SU-DHL-6 (cell line): ENCODE results near the gene LRRC63.

Experiments
- H2AFZ ChIP-seq: fragments of 200-600 bp; sonication (generic); 2 replicates; pipeline ENCODE4 v1.6.1; 2014; ENCODE audit warnings: low read depth, mild to moderate bottlenecking, moderate library complexity, mixed read lengths, antibody characterized with exemption, low read length; ENCODE audit not compliant: severe bottlenecking
- H3F3A ChIP-seq: fragments of 200-600 bp; shearing (Covaris generic); 2 replicates; pipeline ENCODE4 v1.6.0; 2016; ENCODE audit warnings: antibody characterized with exemption, mild to moderate bottlenecking; ENCODE audit not compliant: insufficient read depth
- H3K27ac ChIP-seq: fragments of 200-600 bp; sonication (generic); 2 replicates; pipeline ENCODE4 v1.5.1; 2016; ENCODE audit warnings: low read depth, mild to moderate bottlenecking, low read length, moderate library complexity, mixed read lengths
- H3K27me3 ChIP-seq: fragments of 200-600 bp; sonication (generic), shearing (Covaris generic); 2 replicates; pipeline ENCODE4 v1.6.0; 2014; ENCODE audit warnings: mild to moderate bottlenecking, low read length
- H3K36me3 ChIP-seq: fragments of 200-600 bp; sonication (generic); 2 replicates; pipeline ENCODE4 v1.6.1; 2014; ENCODE audit warnings: mild to moderate bottlenecking, low read length, mixed read lengths
- H3K4me2 ChIP-seq: fragments of 300-600, 200-600 bp; shearing (Covaris generic), sonication (generic); 2 replicates; pipeline ENCODE4 v1.6.0; 2014; ENCODE audit warnings: low read length, low read depth, mild to moderate bottlenecking; ENCODE audit not compliant: poor library complexity, severe bottlenecking
- H3K4me3 ChIP-seq: fragments of 200-600 bp; sonication (generic); 2 replicates; pipeline ENCODE4 v1.5.1; 2014; ENCODE audit warnings: antibody characterized with exemption, low read length, mild to moderate bottlenecking, mixed read lengths; ENCODE audit not compliant: insufficient read depth, poor library complexity, severe bottlenecking
- H3K79me2 ChIP-seq: fragments of 200-600 bp; sonication (generic); 2 replicates; pipeline ENCODE4 v1.6.1; 2014; ENCODE audit warnings: mild to moderate bottlenecking, low read length, moderate library complexity; ENCODE audit not compliant: insufficient read depth
- H3K9ac ChIP-seq: fragments of 200-600 bp; sonication (generic); 2 replicates; pipeline ENCODE4 v1.7.0; 2014; ENCODE audit warnings: mild to moderate bottlenecking, low read length
- H3K9me2 ChIP-seq: fragments of 200-600 bp; sonication (generic); replicated peaks from 2 replicates; pipeline ENCODE4 v1.6.1; 2014; ENCODE audit warnings: low read length; ENCODE audit not compliant: insufficient read depth
- H3K9me3 ChIP-seq: fragments of 200-600 bp; sonication (generic); 2 replicates; pipeline ENCODE4 v1.6.1; 2014; ENCODE audit warnings: low read length, mixed read lengths; ENCODE audit not compliant: insufficient read depth
- H4K20me1 ChIP-seq: fragments of 200-600 bp; sonication (generic); 2 replicates; pipeline ENCODE4 v1.6.1; 2014; ENCODE audit warnings: low read depth, mild to moderate bottlenecking, antibody characterized with exemption, low read length, moderate library complexity, mixed read lengths
- CTCF ChIP-seq: fragments of 200-600 bp; sonication (generic); IDR thresholded peaks from one replicate; pipeline ENCODE4 v1.5.1; 2017; ENCODE audit warnings: antibody characterized with exemption, mild to moderate bottlenecking, low read length, moderate library complexity; ENCODE audit not compliant: insufficient read depth, poor library complexity, severe bottlenecking
- EZH2phosphoT487 ChIP-seq: fragments of 200-600 bp; sonication (generic), shearing (Covaris generic); conservative IDR thresholded peaks from 2 replicates; pipeline ENCODE4 v1.6.1; 2018; ENCODE audit warnings: mild to moderate bottlenecking, antibody characterized with exemption, low read length, moderate library complexity, mixed read lengths

The LRRC63 gene

DNA sequence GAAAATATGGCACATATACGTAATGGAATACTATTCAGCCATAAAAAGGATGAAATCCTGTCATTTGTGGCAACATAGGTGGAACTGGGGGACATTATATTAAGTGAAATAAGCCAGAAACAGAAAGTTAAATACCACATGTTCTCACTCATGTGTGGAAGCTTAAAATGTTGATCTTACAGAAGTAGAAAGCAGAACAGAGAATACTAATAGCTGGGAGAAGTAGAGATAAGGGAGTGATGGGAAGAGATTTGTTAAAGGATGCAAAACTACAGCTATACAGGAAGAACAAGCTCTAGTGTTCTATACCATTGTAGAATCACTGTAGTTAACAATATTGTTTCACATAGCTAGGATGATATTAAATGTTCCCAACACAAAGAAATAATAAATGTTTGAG, 107.3 kb downstream of the LRRC63 start:
- TF ChIP-seq EZH2phosphoT487 (no peak), CTCF (no peak)

GRCh38 chr13:46320406-46320805, 108.7 kb downstream of the LRRC63 start:
- no peak for TF ChIP-seq CTCF
- TF ChIP-seq EZH2phosphoT487, result no peak
- no peaks in the 10 kb centered on the region for H3K79me2 ChIP-seq
- H3F3A ChIP-seq, result no peaks in the 10 kb centered on the region
- no peak overlapping the region for H3K4me2 ChIP-seq
- no peaks in the 10 kb centered on the region for H3K36me3 ChIP-seq
- H4K20me1 ChIP-seq, result no peaks in the 10 kb centered on the region
- H3K9me3 ChIP-seq, result no peaks in the 10 kb centered on the region
- H3K27me3 ChIP-seq, result no peaks in the 10 kb centered on the region
- no peak overlapping the region for H3K4me3 ChIP-seq
- no peaks in the 10 kb centered on the region for H3K9me2 ChIP-seq
- no peak overlapping the region for H3K9ac ChIP-seq
- H2AFZ ChIP-seq, result no peak overlapping the region
- H3K27ac ChIP-seq, result no peak overlapping the region

More for the DNA sequence above, 107.3 kb downstream of the LRRC63 start:
- no peaks in the 10 kb centered on the region for H3K27me3 ChIP-seq
- no peak overlapping the region for H3K9ac ChIP-seq
- H3K9me3 ChIP-seq, result no peaks in the 10 kb centered on the region
- no peak overlapping the region for H3K27ac ChIP-seq
- H3F3A ChIP-seq, result no peaks in the 10 kb centered on the region
- H3K36me3 ChIP-seq, result no peaks in the 10 kb centered on the region
- no peak overlapping the region for H3K4me3 ChIP-seq
- H3K4me2 ChIP-seq, result no peak overlapping the region
- no peaks in the 10 kb centered on the region for H3K9me2 ChIP-seq
- no peak overlapping the region for H2AFZ ChIP-seq
- no peaks in the 10 kb centered on the region for H4K20me1 ChIP-seq
- H3K79me2 ChIP-seq, result no peaks in the 10 kb centered on the region

DNA sequence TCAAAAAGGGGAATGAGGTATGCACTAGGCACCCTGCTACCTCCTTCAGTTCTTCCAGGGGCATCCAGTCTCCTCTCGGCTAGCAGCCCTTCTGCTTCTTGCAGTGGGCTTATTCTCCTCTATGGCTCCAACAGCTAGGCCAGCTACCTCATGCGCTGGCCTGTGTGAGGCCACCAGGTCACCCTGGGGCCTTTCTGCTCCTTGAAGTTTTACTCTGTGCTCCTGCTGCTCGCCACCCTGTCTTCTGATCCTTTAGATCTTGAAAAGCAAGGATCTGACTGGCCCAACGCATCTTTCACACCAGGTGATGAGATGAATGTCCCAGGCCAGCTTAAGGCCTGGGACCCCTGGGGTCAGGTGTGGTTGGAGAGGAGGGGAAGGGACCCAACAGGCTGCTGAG, 109.1 kb downstream of the LRRC63 start:
- no peaks in the 10 kb centered on the region for H4K20me1 ChIP-seq
- no peaks in the 10 kb centered on the region for H3K27me3 ChIP-seq
- TF ChIP-seq CTCF (no peak), EZH2phosphoT487 (no peak)
- H2AFZ ChIP-seq, result no peak overlapping the region
- no peak overlapping the region for H3K4me2 ChIP-seq
- H3K4me3 ChIP-seq, result no peak overlapping the region
- no peak overlapping the region for H3K27ac ChIP-seq
- H3K9me2 ChIP-seq, result no peaks in the 10 kb centered on the region
- no peaks in the 10 kb centered on the region for H3K9me3 ChIP-seq
- no peaks in the 10 kb centered on the region for H3F3A ChIP-seq
- H3K9ac ChIP-seq, result no peak overlapping the region
- H3K79me2 ChIP-seq, result no peaks in the 10 kb centered on the region
- H3K36me3 ChIP-seq, result no peaks in the 10 kb centered on the region
